HG03139 (cell line): ENCODE data around the gene STAB1.

Experiments
- ATAC-seq: cut with Tn5 transposase; IDR thresholded peaks from one replicate; pipeline ENCODE4 v1.9.1; 2021; ENCODE audit not compliant: unreplicated experiment

Gene STAB1

GRCh38 chr3:52561028-52561747 lies 66.0 kb downstream of the STAB1 start:
- ATAC-seq: no peak

GRCh38 chr3:52563984-52564383 lies 68.8 kb downstream of the STAB1 start:
- ATAC-seq: no peak

GRCh38 chr3:52568069-52568468 lies 72.9 kb downstream of the STAB1 start:
- ATAC-seq: no peak

GRCh38 chr3:52570076-52570475 lies 74.9 kb downstream of the STAB1 start:
- no peak for ATAC-seq

GRCh38 chr3:52572221-52572620 lies 77.1 kb downstream of the STAB1 start:
- ATAC-seq: no peak
